ENCODE measurements around the gene RPP25L. TPM values are rescaled to one million over a fixed set of nuclear protein-coding genes. Genes with fewer than 3 reads are reported as not detected.
A peak's percentile ranks its signal among the peaks of the same experiment; 100 is the strongest.

RPP25L gene
- total RNA-seq, 4 donors from 2014 or later = 28.9 to 83.5 (median 54.8) TPM

DNA sequence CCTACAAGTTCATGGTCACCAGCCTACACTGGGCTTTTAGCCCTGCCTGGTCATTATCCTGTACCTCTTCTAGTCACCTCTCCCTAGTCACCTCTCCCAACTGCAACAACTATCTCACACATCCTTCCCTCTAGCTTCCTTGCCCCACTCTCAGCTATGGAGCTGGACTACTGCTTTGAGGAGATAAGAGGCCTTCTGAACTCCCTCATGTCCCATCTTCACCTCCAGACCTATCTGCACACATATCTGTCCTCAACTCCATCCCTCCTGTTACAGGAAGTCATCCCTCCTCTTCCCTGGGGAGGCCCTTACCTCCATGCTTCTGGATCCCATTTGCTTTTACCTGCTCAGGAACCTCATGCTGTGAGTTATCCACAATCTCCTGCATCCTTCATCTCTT is 5.7 kb downstream of the RPP25L start:
- no peaks in the 10 kb centered on the region for H3K36me3 ChIP-seq
- TF ChIP-seq CTCF (IDR thresholded peaks at IDR 0.05) (no peak), POLR2A (IDR thresholded peaks at IDR 0.05) (no peak)
- DNase-seq = no peak
- H3K9me3 ChIP-seq = no peaks in the 10 kb centered on the region
- H3K27me3 ChIP-seq = no peaks in the 10 kb centered on the region
- peak overlapping the region in 2 of 4 donors; percentile 62 to 79 for H3K27ac ChIP-seq
- no peak overlapping the region for H3K4me3 ChIP-seq
- H3K4me1 ChIP-seq = peaks cover 0 to 18% (median 2%) of the 10 kb centered on the region in 4 donors

- H3K4me3 ChIP-seq = no peak overlapping the region
- no peaks in the 10 kb centered on the region for H3K36me3 ChIP-seq
- peaks cover 0 to 9% (median 0%) of the 10 kb centered on the region in 4 donors for H3K4me1 ChIP-seq
- H3K27ac ChIP-seq = no peak overlapping the region
- H3K27me3 ChIP-seq = no peaks in the 10 kb centered on the region
- peak; percentile 83 to 94 (median 84) for DNase-seq
- TF ChIP-seq CTCF (IDR thresholded peaks at IDR 0.05) (peak; percentile 84 to 93 (median 92)), POLR2A (IDR thresholded peaks at IDR 0.05) (no peak)
- H3K9me3 ChIP-seq = no peaks in the 10 kb centered on the region
These were observed 8.2 kb downstream of the RPP25L start for GRCh38 chr9:34603610-34604231.

- Histone ChIP-seq H3K9me3 (no peaks in the 10 kb centered on the region), H3K27me3 (no peaks in the 10 kb centered on the region), H3K36me3 (no peaks in the 10 kb centered on the region), H3K4me3 (no peak overlapping the region), H3K27ac (no peak overlapping the region), H3K4me1 (peaks cover 0 to 5% (median 0%) of the 10 kb centered on the region in 4 donors)
- DNase-seq = no peak
- no peak for TF ChIP-seq CTCF (IDR thresholded peaks at IDR 0.05)
- TF ChIP-seq POLR2A (IDR thresholded peaks at IDR 0.05) = no peak
These were observed 9.8 kb downstream of the RPP25L start for GRCh38 chr9:34601937-34602573.

- no peak for DNase-seq
- H3K9me3 ChIP-seq = no peaks in the 10 kb centered on the region
- no peak overlapping the region for H3K4me3 ChIP-seq
- H3K36me3 ChIP-seq = no peaks in the 10 kb centered on the region
- H3K27me3 ChIP-seq = no peaks in the 10 kb centered on the region
- no peaks in the 10 kb centered on the region for H3K4me1 ChIP-seq
- no peak for TF ChIP-seq CTCF (IDR thresholded peaks at IDR 0.05)
- TF ChIP-seq POLR2A (IDR thresholded peaks at IDR 0.05) = no peak
- H3K27ac ChIP-seq = no peak overlapping the region
These were observed 11.0 kb downstream of the RPP25L start for GRCh38 chr9:34600908-34601307.

DNA sequence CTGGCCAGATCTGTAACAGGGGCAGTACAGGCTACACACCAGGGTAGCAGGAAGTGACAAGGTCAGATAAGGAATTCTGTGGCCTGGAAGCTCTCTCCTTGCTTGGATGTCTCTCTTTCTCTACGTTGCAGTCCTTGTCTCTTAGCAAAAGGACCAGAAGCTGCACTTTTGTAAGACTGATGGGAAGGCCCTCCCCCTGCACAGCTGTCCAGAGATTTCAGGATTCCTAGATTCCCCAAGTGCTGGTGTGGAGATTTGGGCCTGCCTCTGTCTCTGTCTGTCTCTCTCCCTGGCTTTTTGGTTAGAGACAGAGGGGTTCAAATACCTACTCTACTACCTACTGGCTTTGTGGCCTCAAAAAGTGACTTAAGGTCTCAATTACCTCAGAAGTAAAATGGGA is 12.4 kb downstream of the RPP25L start:
- Histone ChIP-seq H3K4me3 (no peak overlapping the region), H3K36me3 (no peaks in the 10 kb centered on the region), H3K4me1 (no peaks in the 10 kb centered on the region), H3K27ac (no peak overlapping the region), H3K27me3 (no peaks in the 10 kb centered on the region), H3K9me3 (no peaks in the 10 kb centered on the region)
- no peak for DNase-seq
- TF ChIP-seq POLR2A (IDR thresholded peaks at IDR 0.05) = no peak
- TF ChIP-seq CTCF (IDR thresholded peaks at IDR 0.05) = no peak
